Uterus (tissue), 4 donors: ENCODE results near the gene TMEM94. TPM values are rescaled to one million over a fixed set of nuclear protein-coding genes. Genes with fewer than 3 reads are reported as not detected.

ENCODE experiments used
- DNase-seq, 2 donors: peaks; one replicate each; pipeline ENCODE4 v3.0.0-alpha.2; 2019 to 2020
- H3K27ac ChIP-seq, 2 donors: fragments of 200-600 bp; sonication (generic); 1 replicate in 1 of 2; 2 replicates in 1 of 2; pipeline ENCODE4 v1.5.1; 2016 to 2018
- H3K27me3 ChIP-seq, 2 donors: fragments of 200-600 bp; sonication (generic); one replicate each; pipeline ENCODE4 v1.5.1; 2018 to 2019; ENCODE audit warnings: control low read depth in 1 of 2
- H3K36me3 ChIP-seq, 2 donors: fragments of 200-600 bp; sonication (generic); one replicate each; pipeline ENCODE4 v1.5.1; 2019; ENCODE audit warnings: control low read depth in 1 of 2
- H3K4me1 ChIP-seq, 2 donors: fragments of 200-600 bp; sonication (generic); one replicate each; pipeline ENCODE4 v1.5.1; 2018 to 2019; ENCODE audit warnings: control low read depth in 1 of 2
- H3K4me3 ChIP-seq, 2 donors: fragments of 200-600 bp; sonication (generic); 1 replicate in 1 of 2; 2 replicates in 1 of 2; pipeline ENCODE4 v1.5.1; 2018 to 2019; ENCODE audit warnings: mild to moderate bottlenecking in 1 of 2
- H3K9me3 ChIP-seq, 2 donors: fragments of 200-600 bp; sonication (generic); one replicate each; pipeline ENCODE4 v1.5.1; 2019; ENCODE audit warnings: control low read depth in 1 of 2
- CTCF ChIP-seq, 4 experiments: fragments of 200-600 bp in 2 of 4; fragments of 450-650 bp in 2 of 4; sonication (generic) in 2 of 4; IDR thresholded peaks; one replicate each; pipeline ENCODE4 v1.5.1; 2016 to 2019; ENCODE audit warnings: antibody characterized with exemption in 4 of 4, mild to moderate bottlenecking in 2 of 4, moderate library complexity in 1 of 4
- POLR2A ChIP-seq, 2 donors: fragments of 450-650 bp; IDR thresholded peaks; one replicate each; pipeline ENCODE4 v1.6.1; 2016; ENCODE audit warnings: antibody characterized with exemption in 2 of 2, mild to moderate bottlenecking in 1 of 2, moderate library complexity in 1 of 2
- intact Hi-C: fragments of 100-400 bp; cut with DNase I; formaldehyde crosslinking; loops from one replicate; pipeline ENCODE4 v1.15.1; 2023; ENCODE audit warnings: low total_unique reads
- total RNA-seq, 4 donors: library from RNA; depleted of rRNA in 3 of 4; stranded (reverse); fragments of >200 nt in 3 of 4; gene quantifications; one replicate each; pipeline versions ENCODE4 v1.1.0 to v1.2.4, GENCODE V29; 2014 to 2023
- donor health status: DM: yes; HTN: yes; CAD: no.

Gene TMEM94
- total RNA-seq, 4 donors from 2014 or later: 3.8 to 91.2 (median 26.0) TPM

DNA sequence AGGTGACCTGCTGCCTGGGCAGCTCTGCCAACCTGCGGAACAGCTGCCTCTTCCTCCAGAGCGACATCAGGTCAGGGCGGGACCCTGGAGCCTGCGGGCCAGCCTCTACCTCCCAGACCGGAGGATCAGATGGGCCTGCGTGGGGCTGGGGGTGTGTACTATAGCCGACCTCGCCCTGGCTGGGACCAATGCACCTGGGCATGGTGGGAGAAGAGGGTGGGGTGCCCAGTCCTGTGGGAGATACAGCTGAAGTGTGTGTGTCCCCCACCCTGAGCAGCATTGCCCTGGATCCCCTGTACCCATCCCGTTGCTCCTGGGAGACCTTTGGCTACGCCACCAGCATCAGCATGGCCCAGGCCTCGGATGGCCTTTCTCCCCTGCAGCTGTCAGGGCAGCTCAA lies 39.6 kb downstream of the TMEM94 start:
- intact Hi-C loops: no loop called here
- Histone ChIP-seq H3K4me1 (no peaks in the 10 kb centered on the region), H3K36me3 (no peaks in the 10 kb centered on the region)

GRCh38 chr17:75498039-75498725 lies 41.7 kb downstream of the TMEM94 start:
- Histone ChIP-seq H3K4me3 (no peak overlapping the region), H3K27me3 (no peaks in the 10 kb centered on the region), H3K36me3 (no peaks in the 10 kb centered on the region), H3K27ac (peak overlapping the region; percentile 20 to 62), H3K4me1 (no peaks in the 10 kb centered on the region), H3K9me3 (no peaks in the 10 kb centered on the region)
- TF ChIP-seq CTCF (IDR thresholded peaks at IDR 0.05) (no peak), POLR2A (IDR thresholded peaks at IDR 0.05) (no peak)
- intact Hi-C loops: no loop called here
- no peak for DNase-seq

More for the DNA sequence above, 39.6 kb downstream of the TMEM94 start:
- TF ChIP-seq POLR2A (IDR thresholded peaks at IDR 0.05) (no peak), CTCF (IDR thresholded peaks at IDR 0.05) (no peak)
- DNase-seq: no peak
- H3K27me3 ChIP-seq: no peaks in the 10 kb centered on the region
- no peak overlapping the region for H3K4me3 ChIP-seq
- no peaks in the 10 kb centered on the region for H3K9me3 ChIP-seq
- no peak overlapping the region for H3K27ac ChIP-seq

- H3K4me3 ChIP-seq: no peak overlapping the region
- DNase-seq: no peak
- H3K27ac ChIP-seq: peak overlapping the region; percentile 62 to 71
- no peak for TF ChIP-seq CTCF (IDR thresholded peaks at IDR 0.05)
- no peak for TF ChIP-seq POLR2A (IDR thresholded peaks at IDR 0.05)
- no peaks in the 10 kb centered on the region for H3K4me1 ChIP-seq
- intact Hi-C loops: no loop called here
- no peaks in the 10 kb centered on the region for H3K27me3 ChIP-seq
- H3K9me3 ChIP-seq: no peaks in the 10 kb centered on the region
- H3K36me3 ChIP-seq: no peaks in the 10 kb centered on the region
Observed at GRCh38 chr17:75498726-75499213, 42.3 kb downstream of the TMEM94 start.

DNA sequence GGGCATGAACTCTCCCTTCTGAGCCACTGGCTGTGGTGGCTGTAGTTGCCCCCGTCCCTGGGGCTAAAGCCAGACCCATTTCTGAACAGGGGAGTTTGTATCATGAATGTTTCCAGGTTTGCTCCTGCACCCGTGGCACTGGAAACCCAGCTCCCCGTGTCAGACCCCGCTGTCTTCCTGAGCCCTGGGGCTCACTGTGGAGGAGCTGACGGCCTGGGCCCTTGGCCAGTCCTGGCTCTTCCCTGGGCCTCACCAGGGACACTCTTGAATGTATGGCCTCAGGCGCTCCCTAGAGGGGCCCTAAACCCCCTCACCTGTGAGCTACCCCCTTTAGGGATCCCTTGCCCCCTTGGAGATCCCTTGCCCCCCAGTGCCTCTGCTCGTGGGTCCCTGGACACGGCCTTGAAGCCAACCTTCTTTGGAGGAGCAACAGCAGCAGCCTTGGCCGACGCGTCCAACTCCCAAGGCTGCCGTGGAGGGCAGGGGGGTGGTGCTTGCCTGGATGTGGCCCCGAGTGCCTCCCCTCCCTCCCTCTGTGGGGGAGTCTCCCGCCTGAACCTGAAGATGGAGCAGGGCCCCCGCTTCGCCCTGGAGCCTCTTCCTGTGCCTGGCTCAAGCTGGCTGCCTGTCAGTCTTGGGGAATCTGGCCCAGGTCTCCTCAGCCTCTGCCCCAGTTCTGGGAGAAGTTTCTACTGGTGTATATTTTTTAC lies 43.0 kb downstream of the TMEM94 start:
- Histone ChIP-seq H3K27me3 (no peaks in the 10 kb centered on the region), H3K9me3 (no peaks in the 10 kb centered on the region), H3K4me1 (no peaks in the 10 kb centered on the region), H3K36me3 (no peaks in the 10 kb centered on the region), H3K27ac (peak overlapping the region; percentile 62 to 71), H3K4me3 (no peak overlapping the region)
- intact Hi-C loops: no loop called here
- peak; percentile 64 to 69 for DNase-seq
- TF ChIP-seq CTCF (IDR thresholded peaks at IDR 0.05) (no peak), POLR2A (IDR thresholded peaks at IDR 0.05) (no peak)
